GM23338 (cell line): ENCODE data around the gene FBXL17. TPM values are rescaled to one million over a fixed set of nuclear protein-coding genes. Genes with fewer than 3 reads are reported as not detected.
A peak's percentile ranks its signal among the peaks of the same experiment; 100 is the strongest.

Experiments used
- ATAC-seq: fragments of 200-7000 bp; cut with Tn5 transposase; 3 replicates; pipeline ENCODE4 v1.9.1; 2020
- DNase-seq: peaks from one replicate; pipeline ENCODE4 v3.0.0-alpha.2; 2015; ENCODE audit warnings: low spot score
- H2AFZ ChIP-seq: fragments of 200-600 bp; sonication (generic); 2 replicates; pipeline ENCODE4 v1.8.0; 2016; ENCODE audit warnings: antibody characterized with exemption, mild to moderate bottlenecking, moderate library complexity
- H3F3A ChIP-seq: fragments of 200-600 bp; sonication (generic); replicated peaks from 2 replicates; pipeline ENCODE4 v1.8.0; 2017; ENCODE audit warnings: antibody characterized with exemption, mixed run types, low read depth
- H3K27ac ChIP-seq: fragments of 200-600 bp; sonication (generic); 2 replicates; pipeline ENCODE4 v1.6.1; 2016; ENCODE audit warnings: low read depth
- H3K27me3 ChIP-seq: fragments of 200-600 bp; sonication (generic); 2 replicates; pipeline ENCODE4 v1.8.0; 2016; ENCODE audit warnings: mild to moderate bottlenecking, mixed run types, moderate library complexity; ENCODE audit not compliant: insufficient read depth
- H3K36me3 ChIP-seq: fragments of 200-600 bp; sonication (generic); 2 replicates; pipeline ENCODE4 v1.8.0; 2016; ENCODE audit warnings: mild to moderate bottlenecking; ENCODE audit not compliant: insufficient read depth
- H3K4me1 ChIP-seq: fragments of 200-600 bp; sonication (generic); 2 replicates; pipeline ENCODE4 v1.8.0; 2016; ENCODE audit warnings: mild to moderate bottlenecking, moderate library complexity; ENCODE audit not compliant: insufficient read depth
- H3K4me2 ChIP-seq: fragments of 200-600 bp; sonication (generic); 2 replicates; pipeline ENCODE4 v1.7.1; 2017; ENCODE audit warnings: mixed run types
- H3K4me3 ChIP-seq: fragments of 200-600 bp; sonication (generic); 2 replicates; pipeline ENCODE4 v1.6.1; 2016; ENCODE audit warnings: mixed run types
- H3K79me2 ChIP-seq: fragments of 200-600 bp; sonication (generic); replicated peaks from 2 replicates; pipeline ENCODE4 v1.8.0; 2017; ENCODE audit warnings: mild to moderate bottlenecking; ENCODE audit not compliant: insufficient read depth
- H3K9me2 ChIP-seq: fragments of 200-600 bp; sonication (generic); 2 replicates; pipeline ENCODE4 v1.8.0; 2017; ENCODE audit not compliant: insufficient read depth
- H4K20me1 ChIP-seq: fragments of 200-600 bp; sonication (generic); replicated peaks from 2 replicates; pipeline ENCODE4 v1.8.0; 2017; ENCODE audit warnings: mild to moderate bottlenecking; ENCODE audit not compliant: insufficient read depth
- H3K27ac Mint-ChIP-seq: 2 replicates; pipeline ENCODE4 v1.8.0; 2020; ENCODE audit warnings: inconsistent platforms, mild to moderate bottlenecking, moderate library complexity, mixed read lengths
- H3K27me3 Mint-ChIP-seq: 3 replicates; pipeline ENCODE4 v1.8.0; 2022; ENCODE audit warnings: low read depth, mild to moderate bottlenecking, moderate library complexity, mixed read lengths, inconsistent platforms; ENCODE audit not compliant: insufficient read depth, poor library complexity
- H3K36me3 Mint-ChIP-seq: 3 replicates; pipeline ENCODE4 v1.8.0; 2021; ENCODE audit warnings: low read depth, mild to moderate bottlenecking, inconsistent platforms, moderate library complexity, mixed read lengths
- H3K4me1 Mint-ChIP-seq: 3 replicates; pipeline ENCODE4 v1.8.0; 2020; ENCODE audit warnings: mild to moderate bottlenecking, inconsistent platforms, mixed read lengths
- H3K4me3 Mint-ChIP-seq: 3 replicates; pipeline ENCODE4 v1.8.0; 2021; ENCODE audit warnings: moderate library complexity, mild to moderate bottlenecking, inconsistent platforms, mixed read lengths
- H3K9me3 Mint-ChIP-seq: 3 replicates; pipeline ENCODE4 v1.8.0; 2020; ENCODE audit warnings: moderate library complexity, mild to moderate bottlenecking, inconsistent platforms, mixed read lengths
- CREB1 ChIP-seq: fragments of 250-450 bp; sonication (Bioruptor Pico); IDR thresholded peaks from 2 replicates; pipeline ENCODE4 v1.5.0; 2020; ENCODE audit warnings: low read depth, mild to moderate bottlenecking, moderate library complexity
- EZH2 ChIP-seq: fragments of 200-600 bp; sonication (generic); IDR thresholded peaks from one replicate; pipeline ENCODE4 v1.8.0; 2017; ENCODE audit warnings: antibody characterized with exemption, mild to moderate bottlenecking, low read depth; ENCODE audit not compliant: unreplicated experiment
- POLR2AphosphoS5 ChIP-seq: IDR thresholded peaks from 2 replicates; pipeline ENCODE4 v1.6.1; 2016; ENCODE audit warnings: antibody characterized with exemption, low read depth
- ZNF114 ChIP-seq: fragments of 250-450 bp; sonication (Bioruptor Pico); IDR thresholded peaks from 2 replicates; pipeline ENCODE4 v1.5.0; 2020; ENCODE audit warnings: mild to moderate bottlenecking, moderate library complexity
- polyA plus RNA-seq: library from polyadenylated mRNA; unstranded; fragments of >200 nt; fragmentation: Nextera tagmentation; extraction: Ambion mirVana; gene quantifications from 2 replicates; pipeline ENCODE4 v1.2.1, GENCODE V29; 2016
- total RNA-seq: library from RNA; depleted of rRNA; stranded (reverse); fragments of >200 nt; shearing (Covaris generic); gene quantifications from 2 replicates; pipeline ENCODE4 v1.2.3, GENCODE V29; 2014
- TF ChIP-seq, protein P1 (sequence below): IDR thresholded peaks from 2 replicates; pipeline ENCODE4 v1.6.1; 2016; ENCODE audit warnings: antibody characterized with exemption
- TF ChIP-seq, protein P2 (sequence below): fragments of 250-450 bp; sonication (Bioruptor Pico); IDR thresholded peaks from 2 replicates; pipeline ENCODE4 v1.5.0; 2020; ENCODE audit warnings: mild to moderate bottlenecking, moderate library complexity

The FBXL17 gene
- total and polyA plus RNA-seq, 2 experiments from 2014 or later: 2.0 to 2.7 TPM

DNA sequence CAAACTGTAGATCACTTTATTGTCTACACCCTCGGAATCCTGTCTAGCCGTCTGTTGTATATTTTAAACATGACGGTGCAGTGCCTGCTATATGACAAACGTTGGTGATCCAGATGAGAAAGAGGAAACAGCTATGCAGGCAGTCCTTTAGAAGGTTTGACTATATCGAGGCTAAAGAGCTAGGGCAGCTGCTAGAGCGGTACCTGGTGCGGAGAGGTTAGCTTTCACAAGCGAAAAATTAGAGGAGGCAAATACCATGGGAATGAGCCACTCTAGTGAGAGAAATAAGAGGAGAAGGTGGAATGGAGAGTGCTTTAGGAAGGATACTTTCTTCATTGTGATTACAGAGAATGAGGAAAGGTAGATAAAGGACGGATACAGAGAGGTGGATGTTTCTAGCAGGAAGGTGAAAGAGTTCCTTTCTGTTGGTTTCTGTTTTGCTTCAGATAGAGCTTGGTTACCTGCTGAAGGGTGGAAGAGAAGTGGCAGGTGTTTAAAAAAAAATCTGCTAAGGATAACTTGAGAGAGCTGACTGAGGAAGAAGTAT lies 959 bp upstream of the FBXL17 start (continued):
- TF ChIP-seq, protein P1, sequence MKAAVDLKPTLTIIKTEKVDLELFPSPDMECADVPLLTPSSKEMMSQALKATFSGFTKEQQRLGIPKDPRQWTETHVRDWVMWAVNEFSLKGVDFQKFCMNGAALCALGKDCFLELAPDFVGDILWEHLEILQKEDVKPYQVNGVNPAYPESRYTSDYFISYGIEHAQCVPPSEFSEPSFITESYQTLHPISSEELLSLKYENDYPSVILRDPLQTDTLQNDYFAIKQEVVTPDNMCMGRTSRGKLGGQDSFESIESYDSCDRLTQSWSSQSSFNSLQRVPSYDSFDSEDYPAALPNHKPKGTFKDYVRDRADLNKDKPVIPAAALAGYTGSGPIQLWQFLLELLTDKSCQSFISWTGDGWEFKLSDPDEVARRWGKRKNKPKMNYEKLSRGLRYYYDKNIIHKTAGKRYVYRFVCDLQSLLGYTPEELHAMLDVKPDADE: no peak
- no peak for TF ChIP-seq EZH2

DNA sequence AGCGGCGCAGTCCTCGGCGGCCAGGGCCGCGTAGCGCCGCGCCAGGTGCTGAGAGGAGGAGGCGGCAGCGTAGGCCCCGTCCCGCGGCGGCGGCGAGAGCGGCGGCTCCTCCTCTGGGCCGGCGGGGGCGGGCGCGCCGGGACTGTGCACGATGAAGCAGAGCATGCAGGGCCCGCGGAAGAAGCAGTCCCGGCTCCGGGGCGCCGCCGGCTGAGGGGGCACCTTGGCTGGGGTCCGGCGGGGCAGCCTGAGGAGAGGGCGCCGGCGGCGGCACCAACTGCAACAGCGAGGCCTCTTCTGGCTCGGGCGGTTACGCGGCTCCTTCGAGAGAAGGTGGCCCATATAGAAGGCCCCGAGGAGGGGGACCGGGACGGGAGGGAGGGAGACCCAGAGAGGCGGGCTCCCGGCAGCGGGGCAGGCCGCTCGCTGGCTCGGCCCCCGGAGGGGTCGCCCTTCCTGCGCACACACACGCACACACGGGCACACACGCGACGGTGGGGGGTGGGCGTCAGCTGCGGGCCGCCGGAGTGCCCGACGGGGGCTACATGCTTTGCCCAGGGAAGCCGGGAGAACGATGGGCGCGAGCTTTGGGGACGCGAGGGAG lies 446 bp downstream of the FBXL17 start:
- H3K4me3 Mint-ChIP-seq: peak overlapping the region; percentile 80; the same call in 2 of the 3 replicates
- peaks cover 5% of the 10 kb centered on the region for H3K27me3 Mint-ChIP-seq
- peak overlapping the region; percentile 85 for H3K27ac ChIP-seq
- no peaks in the 10 kb centered on the region for H3K9me2 ChIP-seq
- peaks cover 19% of the 10 kb centered on the region for H3K4me1 ChIP-seq
- no peaks in the 10 kb centered on the region for H4K20me1 ChIP-seq
- H3K4me2 ChIP-seq: peak overlapping the region; percentile 93
- peak overlapping the region; percentile 59 for H3K4me3 ChIP-seq
- H3F3A ChIP-seq: no peaks in the 10 kb centered on the region
- peaks cover 20% of the 10 kb centered on the region for H3K4me1 Mint-ChIP-seq
- peak overlapping the region; percentile 44 for H2AFZ ChIP-seq
- DNase-seq (no peak), ATAC-seq (peak; percentile 66)
- TF ChIP-seq, protein P2, sequence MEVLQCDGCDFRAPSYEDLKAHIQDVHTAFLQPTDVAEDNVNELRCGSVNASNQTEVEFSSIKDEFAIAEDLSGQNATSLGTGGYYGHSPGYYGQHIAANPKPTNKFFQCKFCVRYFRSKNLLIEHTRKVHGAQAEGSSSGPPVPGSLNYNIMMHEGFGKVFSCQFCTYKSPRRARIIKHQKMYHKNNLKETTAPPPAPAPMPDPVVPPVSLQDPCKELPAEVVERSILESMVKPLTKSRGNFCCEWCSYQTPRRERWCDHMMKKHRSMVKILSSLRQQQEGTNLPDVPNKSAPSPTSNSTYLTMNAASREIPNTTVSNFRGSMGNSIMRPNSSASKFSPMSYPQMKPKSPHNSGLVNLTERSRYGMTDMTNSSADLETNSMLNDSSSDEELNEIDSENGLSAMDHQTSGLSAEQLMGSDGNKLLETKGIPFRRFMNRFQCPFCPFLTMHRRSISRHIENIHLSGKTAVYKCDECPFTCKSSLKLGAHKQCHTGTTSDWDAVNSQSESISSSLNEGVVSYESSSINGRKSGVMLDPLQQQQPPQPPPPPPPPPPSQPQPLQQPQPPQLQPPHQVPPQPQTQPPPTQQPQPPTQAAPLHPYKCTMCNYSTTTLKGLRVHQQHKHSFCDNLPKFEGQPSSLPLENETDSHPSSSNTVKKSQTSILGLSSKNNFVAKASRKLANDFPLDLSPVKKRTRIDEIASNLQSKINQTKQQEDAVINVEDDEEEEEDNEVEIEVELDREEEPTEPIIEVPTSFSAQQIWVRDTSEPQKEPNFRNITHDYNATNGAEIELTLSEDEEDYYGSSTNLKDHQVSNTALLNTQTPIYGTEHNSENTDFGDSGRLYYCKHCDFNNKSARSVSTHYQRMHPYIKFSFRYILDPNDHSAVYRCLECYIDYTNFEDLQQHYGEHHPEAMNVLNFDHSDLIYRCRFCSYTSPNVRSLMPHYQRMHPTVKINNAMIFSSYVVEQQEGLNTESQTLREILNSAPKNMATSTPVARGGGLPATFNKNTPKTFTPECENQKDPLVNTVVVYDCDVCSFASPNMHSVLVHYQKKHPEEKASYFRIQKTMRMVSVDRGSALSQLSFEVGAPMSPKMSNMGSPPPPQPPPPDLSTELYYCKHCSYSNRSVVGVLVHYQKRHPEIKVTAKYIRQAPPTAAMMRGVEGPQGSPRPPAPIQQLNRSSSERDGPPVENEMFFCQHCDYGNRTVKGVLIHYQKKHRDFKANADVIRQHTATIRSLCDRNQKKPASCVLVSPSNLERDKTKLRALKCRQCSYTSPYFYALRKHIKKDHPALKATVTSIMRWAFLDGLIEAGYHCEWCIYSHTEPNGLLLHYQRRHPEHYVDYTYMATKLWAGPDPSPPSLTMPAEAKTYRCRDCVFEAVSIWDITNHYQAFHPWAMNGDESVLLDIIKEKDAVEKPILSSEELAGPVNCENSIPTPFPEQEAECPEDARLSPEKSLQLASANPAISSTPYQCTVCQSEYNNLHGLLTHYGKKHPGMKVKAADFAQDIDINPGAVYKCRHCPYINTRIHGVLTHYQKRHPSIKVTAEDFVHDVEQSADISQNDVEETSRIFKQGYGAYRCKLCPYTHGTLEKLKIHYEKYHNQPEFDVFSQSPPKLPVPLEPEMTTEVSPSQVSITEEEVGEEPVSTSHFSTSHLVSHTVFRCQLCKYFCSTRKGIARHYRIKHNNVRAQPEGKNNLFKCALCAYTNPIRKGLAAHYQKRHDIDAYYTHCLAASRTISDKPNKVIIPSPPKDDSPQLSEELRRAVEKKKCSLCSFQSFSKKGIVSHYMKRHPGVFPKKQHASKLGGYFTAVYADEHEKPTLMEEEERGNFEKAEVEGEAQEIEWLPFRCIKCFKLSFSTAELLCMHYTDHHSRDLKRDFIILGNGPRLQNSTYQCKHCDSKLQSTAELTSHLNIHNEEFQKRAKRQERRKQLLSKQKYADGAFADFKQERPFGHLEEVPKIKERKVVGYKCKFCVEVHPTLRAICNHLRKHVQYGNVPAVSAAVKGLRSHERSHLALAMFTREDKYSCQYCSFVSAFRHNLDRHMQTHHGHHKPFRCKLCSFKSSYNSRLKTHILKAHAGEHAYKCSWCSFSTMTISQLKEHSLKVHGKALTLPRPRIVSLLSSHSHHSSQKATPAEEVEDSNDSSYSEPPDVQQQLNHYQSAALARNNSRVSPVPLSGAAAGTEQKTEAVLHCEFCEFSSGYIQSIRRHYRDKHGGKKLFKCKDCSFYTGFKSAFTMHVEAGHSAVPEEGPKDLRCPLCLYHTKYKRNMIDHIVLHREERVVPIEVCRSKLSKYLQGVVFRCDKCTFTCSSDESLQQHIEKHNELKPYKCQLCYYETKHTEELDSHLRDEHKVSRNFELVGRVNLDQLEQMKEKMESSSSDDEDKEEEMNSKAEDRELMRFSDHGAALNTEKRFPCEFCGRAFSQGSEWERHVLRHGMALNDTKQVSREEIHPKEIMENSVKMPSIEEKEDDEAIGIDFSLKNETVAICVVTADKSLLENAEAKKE (CRISPR knock-in tag): no peak
- TF ChIP-seq POLR2AphosphoS5: peak; percentile 59; the same call in 1 of the 2 replicates
- no peak for TF ChIP-seq CREB1 (CRISPR knock-in tag)
- no peak for TF ChIP-seq ZNF114 (CRISPR knock-in tag)
- H3K36me3 Mint-ChIP-seq: no peaks in the 10 kb centered on the region; the same call in 2 of the 3 replicates
- no peaks in the 10 kb centered on the region for H3K9me3 Mint-ChIP-seq
- no peaks in the 10 kb centered on the region for H3K36me3 ChIP-seq
- H3K79me2 ChIP-seq: peaks cover 21% of the 10 kb centered on the region
- H3K27ac Mint-ChIP-seq: no peak overlapping the region; the same call in 1 of the 2 replicates
- H3K27me3 ChIP-seq: no peaks in the 10 kb centered on the region
